Endometrium (tissue), 2 donors: ENCODE data around the gene DSCAM.
"Not testable (repeated sequence)": the region's sequence is repeated elsewhere in the genome, so short reads cannot be mapped to it uniquely, and the experiment has no call there.

Source experiments
- FAIRE-seq: peaks from 2 replicates; lab custom pipeline; 2012; peaks lifted over from hg19 to GRCh38; lab: Jason Lieb, UNC
- donor health status: control.
- donor health status: control.

DSCAM gene

DNA sequence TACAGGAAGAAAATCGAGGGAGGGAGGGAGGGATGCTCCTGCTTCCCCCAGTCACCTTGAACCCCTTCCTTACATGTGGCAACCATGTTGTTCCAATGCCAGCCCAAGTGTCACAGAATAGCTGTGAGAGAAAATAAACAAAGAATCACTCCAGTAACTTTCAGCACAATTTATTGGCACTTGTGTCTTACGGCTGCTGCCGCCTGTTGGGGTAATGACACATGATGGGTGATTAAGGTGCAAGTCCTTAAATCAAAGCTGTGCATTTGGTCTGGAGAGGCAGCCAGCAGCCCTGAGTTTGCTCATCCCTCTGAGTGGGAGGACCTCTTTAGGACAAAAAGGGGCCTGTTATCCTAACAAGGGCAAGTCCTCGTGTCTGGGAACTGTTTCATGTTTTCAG lies 602.0 kb downstream of the DSCAM start:
- FAIRE-seq: no peak

DNA sequence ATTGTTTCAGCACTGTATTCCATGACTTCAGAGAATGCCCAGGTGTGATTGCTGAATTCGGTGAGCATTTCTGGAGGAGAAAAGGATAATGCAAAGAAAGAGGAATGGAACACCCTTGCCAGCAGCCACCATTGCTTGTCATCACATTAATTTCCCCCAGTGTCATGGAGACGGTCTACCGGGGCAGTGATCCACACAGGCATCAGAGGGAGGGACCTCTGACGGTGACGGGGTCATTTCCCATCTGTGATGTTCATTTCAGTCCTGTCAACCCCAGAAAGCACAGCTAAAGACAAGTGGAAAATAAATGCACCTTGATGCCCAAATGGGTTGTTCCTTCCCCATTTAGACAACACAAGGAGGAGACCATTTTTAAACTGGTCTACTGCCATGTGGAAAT lies 603.3 kb downstream of the DSCAM start:
- no peak for FAIRE-seq

DNA sequence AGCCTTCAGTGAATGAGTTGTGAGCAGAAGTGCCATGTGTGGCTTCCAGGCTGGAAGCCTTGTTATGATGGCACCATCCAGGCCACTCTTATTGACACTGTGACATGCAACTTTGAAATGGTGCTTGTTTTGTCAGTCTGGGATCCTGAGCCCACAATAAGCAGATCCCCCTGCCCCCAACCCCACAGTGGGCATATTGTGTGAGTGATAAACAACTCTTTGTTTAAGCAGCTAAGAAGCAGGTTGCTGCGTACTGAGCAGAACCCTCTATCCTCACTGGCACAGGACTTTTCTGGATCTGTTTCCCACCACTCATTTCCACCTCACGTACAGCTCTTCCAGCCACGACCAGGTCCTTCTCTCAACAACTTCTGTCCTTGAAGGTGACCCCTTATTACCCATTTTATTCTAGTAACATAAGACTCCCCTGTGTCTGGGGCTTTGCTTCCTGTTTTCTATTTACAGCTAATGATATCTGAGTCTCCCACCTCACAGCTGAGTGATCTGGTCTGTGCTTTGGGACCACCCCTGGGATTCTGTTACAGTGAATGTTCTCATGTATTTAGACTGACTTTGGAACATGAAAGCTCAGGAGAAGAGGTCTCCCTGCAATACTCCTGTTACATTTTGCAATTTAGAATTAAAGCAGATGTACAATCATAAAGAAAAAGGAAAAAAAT lies 604.2 kb downstream of the DSCAM start:
- FAIRE-seq: no peak

DNA sequence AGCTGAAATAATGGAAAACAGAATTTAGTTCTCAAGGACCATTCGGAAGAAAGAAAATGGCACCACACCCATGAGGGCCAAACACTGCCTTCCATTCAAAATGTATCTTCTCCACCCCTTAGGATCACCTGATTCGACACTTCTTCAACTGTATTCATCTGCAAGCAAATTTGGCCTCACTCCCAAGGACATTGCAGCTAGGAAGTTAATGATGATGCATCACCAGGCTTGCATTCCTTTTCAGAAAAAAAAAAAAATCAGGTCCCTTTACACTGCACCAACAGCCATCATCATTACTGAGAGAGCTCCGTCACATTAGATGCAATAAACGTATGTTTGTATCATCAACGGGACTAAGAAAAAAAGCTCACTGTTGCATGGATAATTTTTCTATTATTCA lies 611.4 kb downstream of the DSCAM start:
- no peak for FAIRE-seq

DNA sequence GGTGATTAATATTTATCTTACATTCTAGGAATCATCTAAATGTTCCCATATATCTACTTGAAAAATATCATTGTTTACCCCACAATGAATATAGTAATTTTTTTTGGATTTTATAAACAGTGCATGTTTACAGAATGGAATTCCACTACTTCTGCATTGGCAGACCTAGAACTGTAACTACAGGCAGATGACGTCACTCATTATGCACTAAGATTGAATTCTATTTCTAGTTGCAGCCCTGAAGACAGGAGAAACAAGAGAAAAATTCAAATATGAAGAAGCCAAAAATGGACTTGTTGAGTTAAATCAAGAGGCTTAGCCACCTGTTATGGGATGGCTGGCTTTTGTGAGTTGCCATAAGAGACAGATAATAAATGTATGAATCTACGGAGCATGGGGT lies 615.0 kb downstream of the DSCAM start:
- no peak for FAIRE-seq

DNA sequence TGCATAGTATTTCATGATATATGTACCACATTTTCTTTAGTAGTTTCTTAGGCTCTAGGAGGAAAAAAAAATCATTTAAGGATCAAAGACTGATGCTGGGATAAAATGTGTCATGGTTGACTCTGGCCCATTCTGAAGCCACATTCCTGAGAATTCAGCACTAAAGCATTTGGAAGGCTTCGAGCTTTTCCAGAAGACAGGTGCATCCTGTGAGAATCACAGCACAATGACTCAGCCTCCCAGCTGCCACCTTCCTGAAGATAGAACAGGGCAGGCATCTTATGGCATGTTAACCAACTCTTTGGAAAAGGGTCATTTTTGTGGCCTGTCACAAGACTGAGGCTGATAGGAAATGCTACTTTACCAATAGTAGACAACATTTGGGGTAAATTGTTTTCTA lies 619.9 kb downstream of the DSCAM start:
- FAIRE-seq: no peak

DNA sequence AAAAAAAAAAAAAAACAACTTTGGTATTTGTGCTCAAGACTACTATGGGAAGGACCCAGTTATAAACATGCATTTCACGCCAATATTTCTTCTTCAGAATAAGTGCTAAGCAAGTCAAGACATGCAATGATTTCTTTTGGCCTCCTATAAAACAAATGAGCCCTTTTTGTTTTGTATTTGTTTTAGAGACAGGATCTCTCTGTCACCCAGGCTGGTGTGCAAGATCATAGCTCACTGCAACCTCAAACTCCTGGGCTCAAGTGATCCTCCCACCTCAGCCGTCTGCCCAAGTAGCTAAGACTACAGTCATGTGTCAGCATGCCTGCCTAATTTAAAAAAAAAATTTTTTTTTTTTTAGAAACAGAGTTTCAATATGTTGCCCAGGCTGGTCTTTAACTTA lies 631.0 kb downstream of the DSCAM start:
- FAIRE-seq: no peak

DNA sequence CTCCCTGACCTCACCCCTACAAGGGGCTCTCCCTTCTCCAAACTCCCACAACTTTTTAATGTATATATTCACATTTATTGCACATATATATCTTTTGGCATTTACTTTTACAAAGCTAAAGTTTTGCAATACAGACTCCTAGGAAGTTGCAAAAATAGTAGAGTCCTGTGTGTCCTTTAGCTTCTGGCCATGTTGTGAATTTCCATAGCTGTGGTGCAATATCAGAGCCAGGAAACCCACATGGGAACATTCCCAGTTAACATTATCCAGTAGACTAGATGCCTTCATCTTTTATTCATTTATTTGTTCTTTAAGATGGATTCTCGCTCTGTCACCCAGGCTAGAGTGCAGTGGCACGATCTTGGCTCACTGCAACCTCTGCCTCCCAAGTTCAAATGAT lies 636.7 kb downstream of the DSCAM start:
- no peak for FAIRE-seq

DNA sequence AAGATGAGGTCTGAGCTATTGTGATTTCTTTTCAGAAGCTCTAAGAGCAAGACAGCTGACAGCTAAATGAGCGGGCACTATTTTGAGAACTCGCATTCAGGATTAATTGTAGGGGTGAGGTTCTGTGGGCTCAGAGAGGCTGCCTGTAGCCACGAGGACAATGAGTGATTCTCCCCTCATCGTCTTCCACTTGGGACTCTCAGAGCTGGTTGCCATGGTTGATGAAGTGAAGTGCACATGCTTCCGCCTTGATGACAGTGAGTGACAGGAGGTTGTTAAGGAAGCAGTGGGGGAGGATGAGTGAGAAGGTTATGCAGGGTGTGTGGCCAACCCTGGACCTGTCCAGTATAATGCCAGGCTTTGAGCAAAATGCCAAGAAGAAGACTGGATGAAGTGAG lies 638.0 kb downstream of the DSCAM start:
- FAIRE-seq: no peak

DNA sequence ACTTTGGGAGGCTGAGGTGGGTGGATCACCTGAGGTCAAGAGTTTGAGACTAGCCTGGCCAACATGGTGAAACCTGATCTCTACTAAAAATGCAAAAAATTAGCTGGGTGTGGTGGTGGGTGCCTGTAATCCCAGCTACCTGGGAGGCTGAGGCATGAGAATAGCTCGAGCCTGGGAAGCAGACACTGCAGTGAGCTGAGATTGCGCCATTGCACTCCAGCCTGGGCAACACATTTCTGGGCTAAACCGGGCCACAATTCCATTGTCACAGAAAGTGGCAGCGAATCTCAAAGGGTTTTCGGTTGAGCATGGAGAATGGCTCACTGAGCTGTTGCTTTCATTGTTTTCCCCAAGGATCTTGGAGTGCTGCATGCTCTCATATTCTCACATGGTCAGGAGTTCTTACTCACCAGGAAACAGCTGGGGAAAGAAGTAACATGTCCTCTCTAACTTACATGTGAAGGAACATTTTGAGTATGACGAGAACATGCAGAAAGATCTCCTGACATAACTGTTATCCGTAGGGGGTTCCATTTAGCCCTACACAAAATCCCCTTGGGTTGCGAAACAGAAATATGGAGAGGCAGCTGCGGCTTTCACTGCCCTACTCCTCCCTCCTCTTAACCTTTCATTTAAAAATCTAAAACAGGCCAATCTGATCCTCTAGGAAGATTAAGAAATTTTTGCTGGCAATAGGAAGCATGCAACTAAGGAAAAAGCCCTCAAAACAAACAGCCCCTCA lies 638.6 kb downstream of the DSCAM start:
- FAIRE-seq: no peak

DNA sequence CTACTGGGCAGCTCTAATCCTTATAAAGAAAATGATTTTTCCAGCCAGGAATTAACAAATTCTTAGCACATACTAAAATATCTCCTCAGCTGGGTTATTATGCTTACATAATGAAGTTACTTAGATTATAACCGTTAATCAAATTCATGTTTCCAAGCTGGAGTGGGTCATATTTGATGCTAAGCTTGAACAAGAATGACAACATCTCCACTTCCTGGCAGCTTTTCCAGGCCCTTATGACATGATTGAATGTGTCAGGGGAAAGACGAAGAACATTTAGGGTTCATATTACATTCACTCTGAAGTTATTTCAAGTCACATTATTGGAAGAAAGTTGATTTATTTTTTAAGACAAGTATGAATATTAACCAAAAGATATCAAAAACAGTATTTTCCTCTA lies 646.0 kb downstream of the DSCAM start:
- no peak for FAIRE-seq

DNA sequence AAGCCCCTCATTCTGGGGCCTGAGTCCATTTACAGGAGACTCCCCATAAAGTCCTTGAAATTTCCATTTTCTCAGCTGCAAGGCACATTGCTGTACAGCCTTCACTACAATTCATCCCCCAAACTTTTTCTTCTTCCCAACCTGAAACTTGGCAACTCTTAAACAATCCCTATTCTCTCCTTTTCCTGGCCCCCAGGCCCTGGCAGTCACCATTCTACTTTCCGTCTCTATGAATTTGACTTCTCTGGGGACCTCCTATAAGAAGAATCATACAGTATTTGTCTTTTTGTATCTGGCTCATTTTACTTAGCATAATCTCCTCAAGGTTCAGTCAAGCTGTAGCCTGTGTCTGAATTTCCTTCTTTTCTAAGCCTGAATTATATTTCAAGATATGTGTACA lies 646.8 kb downstream of the DSCAM start:
- FAIRE-seq: no peak

DNA sequence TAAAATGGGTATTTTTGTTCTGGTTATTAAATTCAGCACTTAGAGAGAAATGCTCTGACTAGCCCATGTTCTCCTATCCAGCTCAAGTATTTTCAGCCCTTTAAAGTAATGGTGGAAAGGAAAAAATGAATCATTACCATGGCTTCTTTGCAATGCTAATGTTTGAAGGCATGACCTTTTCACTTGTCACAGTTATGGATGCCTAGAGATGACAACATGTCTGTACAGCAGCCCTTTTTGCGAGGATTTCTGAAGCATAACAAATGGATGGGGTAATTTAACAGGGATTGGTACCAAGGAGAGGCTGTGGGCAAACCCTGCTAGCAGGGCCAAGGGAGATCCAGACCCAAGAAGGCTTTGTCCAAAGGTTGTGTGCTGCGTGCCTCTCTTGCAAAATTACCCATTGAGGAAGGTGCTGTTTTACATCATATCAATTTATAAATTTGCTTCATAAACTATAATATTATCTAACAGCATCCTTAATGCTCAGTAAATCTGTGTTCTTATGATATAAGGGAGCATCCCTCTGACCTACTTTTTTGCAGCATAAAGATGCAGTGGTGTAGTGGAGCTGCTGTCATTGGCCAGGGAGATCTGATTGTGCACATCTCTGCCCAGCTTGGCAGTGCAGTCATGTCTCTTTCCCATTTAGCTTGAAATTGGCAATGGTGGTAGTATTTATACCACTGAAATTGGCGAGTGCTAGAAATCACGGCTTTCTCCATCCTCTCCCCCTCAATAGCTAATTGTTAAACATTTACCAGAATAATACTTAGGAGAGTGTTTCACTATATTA lies 652.6 kb downstream of the DSCAM start:
- FAIRE-seq: no peak

DNA sequence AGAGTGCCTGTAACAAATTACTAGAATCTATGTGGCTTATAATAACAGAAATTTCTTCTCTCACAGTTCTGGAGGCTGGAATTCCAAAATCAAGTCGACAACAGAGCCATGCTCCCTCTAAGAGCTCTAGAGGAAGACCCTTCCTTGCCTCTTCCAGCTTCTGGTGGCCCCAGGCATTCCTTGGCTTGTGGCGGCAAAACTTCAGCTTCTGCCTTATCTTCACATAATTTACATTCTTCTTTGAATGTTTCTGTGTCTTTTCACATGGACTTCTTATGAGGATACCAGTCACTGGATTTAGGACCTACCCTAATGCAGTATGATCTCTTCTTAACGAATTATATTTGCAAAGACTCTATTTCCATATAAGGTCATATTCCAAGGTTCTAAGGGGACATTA lies 655.3 kb downstream of the DSCAM start:
- FAIRE-seq: no peak

DNA sequence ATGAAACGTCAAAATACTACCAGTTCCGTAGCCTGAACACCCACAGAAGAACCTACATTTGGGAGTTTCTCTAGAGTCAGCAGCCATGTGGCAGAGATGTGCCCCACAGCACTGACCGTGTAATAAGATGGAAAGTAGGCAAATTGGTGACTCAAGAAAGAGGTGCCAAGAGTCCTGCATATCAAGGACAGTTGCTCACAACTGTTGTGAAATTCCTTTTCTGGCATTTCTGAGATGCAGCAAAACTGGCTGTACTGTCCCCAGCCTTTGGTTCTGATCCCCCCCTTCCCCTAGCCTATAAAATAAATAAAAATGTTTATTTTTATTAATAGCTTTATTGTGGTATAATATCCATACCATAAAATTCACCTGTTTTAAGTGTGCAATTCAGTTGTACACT lies 655.8 kb downstream of the DSCAM start:
- no peak for FAIRE-seq

DNA sequence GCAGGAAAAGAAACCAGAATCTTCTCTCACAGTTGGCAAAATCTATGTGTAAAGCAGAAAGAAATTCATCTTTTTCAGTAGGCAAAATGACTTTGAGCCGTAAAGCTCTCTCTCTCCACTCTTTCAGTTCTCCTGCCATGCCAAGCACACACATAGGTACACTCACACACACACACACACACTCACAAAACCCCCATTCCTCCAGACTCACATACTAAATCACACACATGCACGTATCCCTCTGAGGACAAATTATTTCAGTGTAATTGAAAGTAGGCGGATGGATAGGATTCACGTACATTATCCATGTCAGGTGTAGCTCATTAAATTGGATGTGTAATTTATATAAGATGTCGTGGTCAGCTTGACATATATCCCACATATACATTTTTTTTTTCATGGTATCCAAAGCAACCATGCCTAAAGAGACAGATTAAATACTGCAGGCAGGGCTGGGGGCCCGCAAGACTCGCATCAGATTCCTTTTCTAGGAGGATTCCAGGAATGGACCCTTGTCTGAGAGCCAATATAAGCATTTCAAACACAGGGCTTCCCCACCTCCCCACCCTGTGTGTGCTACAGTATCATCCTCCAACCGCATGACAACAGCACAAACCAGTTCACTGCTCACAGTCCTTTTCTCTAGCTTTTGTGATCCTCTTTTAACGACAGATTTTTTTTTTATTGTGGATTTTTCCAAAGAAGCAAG lies 658.9 kb downstream of the DSCAM start:
- FAIRE-seq: no peak

DNA sequence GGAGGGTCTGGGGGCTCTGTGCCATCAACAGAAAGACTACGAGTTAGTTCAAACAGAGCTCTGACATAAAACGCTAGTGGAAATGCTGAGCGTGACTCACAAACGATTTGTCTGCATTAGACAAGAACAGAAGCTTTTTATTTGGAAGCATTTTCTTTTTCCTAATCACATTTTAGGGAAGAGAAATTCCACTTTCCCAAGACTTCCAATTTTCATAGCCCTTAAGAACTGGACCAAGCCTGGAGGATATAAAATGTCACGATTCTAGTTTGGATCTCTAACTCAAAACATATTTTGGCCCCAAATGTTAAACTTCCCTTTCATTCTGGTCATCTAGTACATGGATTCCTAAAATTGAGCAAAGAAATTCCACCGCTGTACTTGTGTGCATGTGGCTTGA lies 659.7 kb downstream of the DSCAM start:
- FAIRE-seq: no peak

DNA sequence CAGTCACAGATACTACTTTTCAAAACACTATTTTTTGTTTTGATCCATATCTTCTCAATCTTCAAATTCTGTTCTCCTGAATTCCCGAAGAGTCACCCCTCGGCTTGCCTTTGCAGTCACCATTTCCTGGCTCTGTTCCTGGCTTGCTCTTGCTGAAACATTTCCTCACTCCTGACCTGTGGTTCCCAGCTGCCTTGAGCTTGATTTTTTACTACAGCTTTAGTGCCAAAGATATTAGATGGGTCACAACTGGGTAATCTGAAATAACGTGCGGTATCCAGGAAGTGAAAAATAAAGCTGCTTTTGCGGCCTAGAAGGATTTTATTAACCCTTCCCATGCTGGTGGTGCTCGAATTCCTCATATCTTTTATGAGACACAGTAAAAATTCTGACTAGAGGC lies 660.9 kb downstream of the DSCAM start:
- FAIRE-seq: no peak

DNA sequence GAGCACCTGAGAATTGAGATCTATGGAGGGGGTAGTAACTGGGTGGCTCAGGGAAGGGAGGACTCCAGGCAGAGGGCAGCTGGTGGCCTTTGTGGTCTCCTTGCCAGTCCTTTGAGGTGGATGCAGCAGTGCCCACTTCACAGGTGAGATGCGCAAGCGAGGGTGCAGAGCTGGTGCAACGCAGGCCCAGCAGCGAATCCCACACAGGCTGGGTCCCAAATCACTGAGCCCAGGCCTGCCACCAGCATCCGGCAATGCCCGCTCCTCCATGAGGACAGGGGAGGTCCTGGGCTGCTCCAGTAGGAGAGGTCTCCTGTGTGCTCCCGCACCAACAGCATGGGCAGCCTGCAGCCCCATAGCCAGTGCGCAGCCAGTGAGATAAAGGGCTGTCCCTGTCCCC lies 661.8 kb downstream of the DSCAM start:
- no peak for FAIRE-seq

DNA sequence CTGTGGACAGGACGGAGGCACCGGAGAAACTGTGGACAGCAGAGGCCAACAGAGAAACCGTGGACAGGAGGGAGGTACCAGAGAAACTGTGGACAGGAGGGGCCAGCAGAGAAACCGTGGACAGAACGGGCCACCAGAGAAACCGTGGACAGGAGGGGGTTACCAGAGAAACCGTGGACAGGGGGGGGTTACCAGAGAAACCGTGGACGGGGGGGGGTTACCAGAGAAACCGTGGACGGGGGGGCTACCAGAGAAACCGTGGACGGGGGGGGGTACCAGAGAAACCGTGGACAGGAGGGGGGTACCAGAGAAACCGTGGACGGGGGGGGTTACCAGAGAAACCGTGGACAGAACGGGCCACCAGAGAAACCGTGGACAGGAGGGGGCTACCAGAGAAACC lies 664.5 kb downstream of the DSCAM start:
- FAIRE-seq: not testable (repeated sequence)

DNA sequence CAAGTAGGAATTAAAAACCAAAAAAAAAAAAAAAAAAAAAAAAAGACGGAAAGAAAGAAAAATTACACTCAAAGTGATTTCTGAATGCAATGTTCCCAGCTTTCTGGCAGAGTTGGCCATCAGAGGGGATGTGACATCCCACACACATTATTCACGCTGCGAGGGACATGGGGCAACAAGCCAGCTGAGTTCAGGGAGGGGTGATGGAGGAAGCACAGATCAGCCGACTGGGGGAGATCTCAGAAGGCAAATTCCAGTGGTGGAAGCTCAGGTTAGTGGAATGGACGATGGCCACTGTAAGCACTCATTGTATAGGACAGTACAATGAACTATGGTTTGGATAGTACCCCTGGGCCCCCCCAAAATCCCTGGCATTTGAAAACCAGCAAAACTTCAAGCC lies 667.8 kb downstream of the DSCAM start:
- no peak for FAIRE-seq

DNA sequence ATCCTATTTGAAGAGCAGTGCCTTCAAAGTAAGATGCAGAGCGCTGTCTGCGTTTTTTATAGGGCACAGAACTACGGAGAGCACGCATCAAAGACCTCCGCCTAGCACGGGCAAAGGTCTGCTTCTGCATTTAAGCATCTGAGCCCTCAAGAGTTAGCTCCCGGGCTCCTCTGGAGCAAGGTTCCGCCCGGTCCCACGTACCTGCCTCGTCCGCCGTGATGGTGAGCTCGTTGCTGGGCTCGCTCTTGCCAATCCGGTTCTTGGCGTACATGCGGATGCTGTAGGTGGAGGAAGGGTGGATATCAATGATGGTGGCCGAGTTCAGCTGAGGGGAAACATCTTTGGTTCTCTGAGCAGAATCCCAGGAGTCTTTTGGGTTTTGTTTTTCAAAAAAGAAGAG lies 668.2 kb downstream of the DSCAM start:
- no peak for FAIRE-seq

DNA sequence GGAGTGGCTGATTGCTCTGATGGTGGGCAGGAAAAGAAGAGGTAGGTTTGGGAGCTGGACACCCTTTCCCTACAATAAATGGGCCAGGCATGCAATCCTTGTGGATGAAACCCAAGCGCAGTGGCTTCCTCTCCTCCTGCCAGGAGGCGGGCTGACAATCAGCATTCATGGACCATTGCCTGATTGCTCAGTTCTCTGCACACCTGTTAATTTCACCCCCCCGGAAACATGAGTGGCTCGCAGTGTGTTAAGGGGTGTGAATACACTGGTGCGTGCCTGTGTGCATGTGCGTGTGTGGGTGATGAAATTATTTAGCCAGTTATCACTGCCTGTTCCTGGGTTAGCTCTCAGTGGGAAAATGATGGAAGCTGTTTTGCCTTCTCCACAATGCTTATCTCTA lies 669.0 kb downstream of the DSCAM start:
- no peak for FAIRE-seq
